Kidney (tissue), 14 donors: ENCODE measurements around the gene TRPC5OS. TPM values are rescaled to one million over a fixed set of nuclear protein-coding genes. Genes with fewer than 3 reads are reported as not detected.

Source experiments
- DNase-seq, 5 donors: peaks; one replicate each; pipeline ENCODE4 v3.0.0-alpha.2; 2013 to 2020
- FAIRE-seq: peaks from 2 replicates; lab custom pipeline; 2012; peaks lifted over from hg19 to GRCh38; lab: Jason Lieb, UNC
- H3K27ac ChIP-seq, 2 donors: one replicate each; pipeline ENCODE4 v1.7.0; 2013; ENCODE audit warnings: low read depth in 2 of 2, low read length in 2 of 2, inconsistent platforms in 1 of 2
- H3K27me3 ChIP-seq: one replicate; pipeline ENCODE4 v1.7.1; 2013; ENCODE audit warnings: low read length, inconsistent platforms; ENCODE audit not compliant: control insufficient read depth, insufficient read depth
- H3K36me3 ChIP-seq, 3 donors: one replicate each; pipeline versions ENCODE4 v1.7.0 to v1.7.1; 2013; ENCODE audit warnings: low read length in 3 of 3, control low read depth in 1 of 3, inconsistent platforms in 1 of 3; ENCODE audit not compliant: insufficient read depth in 3 of 3, control insufficient read depth in 2 of 3
- H3K4me1 ChIP-seq, 3 donors: one replicate each; pipeline versions ENCODE4 v1.7.0 to v1.7.1; 2013; ENCODE audit warnings: low read length in 3 of 3, inconsistent platforms in 1 of 3, low read depth in 1 of 3; ENCODE audit not compliant: control insufficient read depth in 2 of 3, insufficient read depth in 2 of 3
- H3K4me3 ChIP-seq, 3 donors: one replicate each; pipeline versions ENCODE4 v1.7.0 to v1.8.1; 2013; ENCODE audit warnings: low read length in 3 of 3, control low read depth in 1 of 3, inconsistent platforms in 1 of 3
- H3K9ac ChIP-seq, 3 donors: one replicate each; pipeline versions ENCODE4 v1.7.0 to v1.7.1; 2013; ENCODE audit warnings: low read length in 3 of 3, control low read depth in 1 of 3, inconsistent platforms in 1 of 3
- H3K9me3 ChIP-seq, 3 donors: one replicate each; pipeline versions ENCODE4 v1.7.0 to v1.7.1; 2013; ENCODE audit warnings: low read length in 3 of 3, control low read depth in 1 of 3, inconsistent platforms in 1 of 3; ENCODE audit not compliant: control insufficient read depth in 2 of 3, insufficient read depth in 1 of 3
- intact Hi-C: fragments of 100-400 bp; cut with DNase I; formaldehyde crosslinking; loops from one replicate; pipeline ENCODE4 v1.11.1; 2022
- polyA plus RNA-seq: library from polyadenylated mRNA; stranded (reverse); fragments of 350-450 nt; fragmentation: Illumina TruSeq; extraction: RNeasy Lipid Tissue Mini Kit (QIAGEN cat#74804); gene quantifications from one replicate; pipeline ENCODE4 v1.2.3, GENCODE V29; 2014; ENCODE audit warnings: low read depth, low replicate concordance; ENCODE audit not compliant: insufficient read depth
- total RNA-seq: library from RNA; stranded (reverse); fragmentation: NEBNext Ultra II Directional; extraction: Animal tissue kit (Norgen Biotek cat#: 25700); gene quantifications from one replicate; pipeline ENCODE4 v1.2.1, GENCODE V29; 2021
- TF ChIP-seq, protein P1 (sequence below): IDR thresholded peaks from 3 replicates; pipeline ENCODE4 v1.5.1; 2012; ENCODE audit warnings: mild to moderate bottlenecking, moderate library complexity, borderline replicate concordance; ENCODE audit not compliant: insufficient read depth; ENCODE audit errors: extremely low read depth
- donor health status: control.
- donor health status: control.
- donor health status: control.
- donor health status: control.
- donor health status: control.
- donor health status: DM: yes; HTN: yes; CAD: no.
- donor health status: Normal renal cell carcinoma (clear cell type).

TRPC5OS gene
- total and polyA plus RNA-seq, 2 donors from 2014 or later: 0.13 TPM; not detected in 1

DNA sequence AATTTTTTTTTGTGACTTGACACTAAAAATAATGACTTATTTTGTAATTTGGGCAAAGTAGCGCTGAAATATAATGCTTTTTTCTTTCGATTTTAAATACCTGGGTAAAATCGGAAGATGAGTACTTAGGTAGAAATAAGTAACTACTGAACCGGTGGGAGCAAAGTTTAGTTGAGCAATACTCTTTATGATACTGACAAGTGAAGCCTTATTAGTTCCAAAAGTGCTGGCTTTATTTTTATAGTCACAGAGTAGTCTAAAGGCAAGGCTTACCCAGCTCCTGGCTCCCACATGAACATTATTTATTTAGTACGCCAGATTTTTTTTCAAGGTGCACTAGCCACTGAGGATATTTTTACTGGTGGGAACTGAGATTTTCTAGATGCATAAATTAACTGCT, 14.4 kb upstream of the TRPC5OS start:
- no peak overlapping the region for H3K4me3 ChIP-seq
- no peak for FAIRE-seq
- no peaks in the 10 kb centered on the region for H3K9me3 ChIP-seq
- H3K27me3 ChIP-seq: no peaks in the 10 kb centered on the region
- no peak overlapping the region for H3K27ac ChIP-seq
- intact Hi-C loops: no loop called here
- no peak for DNase-seq
- no peaks in the 10 kb centered on the region for H3K4me1 ChIP-seq
- TF ChIP-seq, protein P1, sequence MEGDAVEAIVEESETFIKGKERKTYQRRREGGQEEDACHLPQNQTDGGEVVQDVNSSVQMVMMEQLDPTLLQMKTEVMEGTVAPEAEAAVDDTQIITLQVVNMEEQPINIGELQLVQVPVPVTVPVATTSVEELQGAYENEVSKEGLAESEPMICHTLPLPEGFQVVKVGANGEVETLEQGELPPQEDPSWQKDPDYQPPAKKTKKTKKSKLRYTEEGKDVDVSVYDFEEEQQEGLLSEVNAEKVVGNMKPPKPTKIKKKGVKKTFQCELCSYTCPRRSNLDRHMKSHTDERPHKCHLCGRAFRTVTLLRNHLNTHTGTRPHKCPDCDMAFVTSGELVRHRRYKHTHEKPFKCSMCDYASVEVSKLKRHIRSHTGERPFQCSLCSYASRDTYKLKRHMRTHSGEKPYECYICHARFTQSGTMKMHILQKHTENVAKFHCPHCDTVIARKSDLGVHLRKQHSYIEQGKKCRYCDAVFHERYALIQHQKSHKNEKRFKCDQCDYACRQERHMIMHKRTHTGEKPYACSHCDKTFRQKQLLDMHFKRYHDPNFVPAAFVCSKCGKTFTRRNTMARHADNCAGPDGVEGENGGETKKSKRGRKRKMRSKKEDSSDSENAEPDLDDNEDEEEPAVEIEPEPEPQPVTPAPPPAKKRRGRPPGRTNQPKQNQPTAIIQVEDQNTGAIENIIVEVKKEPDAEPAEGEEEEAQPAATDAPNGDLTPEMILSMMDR: no peak
- H3K36me3 ChIP-seq: no peaks in the 10 kb centered on the region
- no peak overlapping the region for H3K9ac ChIP-seq

DNA sequence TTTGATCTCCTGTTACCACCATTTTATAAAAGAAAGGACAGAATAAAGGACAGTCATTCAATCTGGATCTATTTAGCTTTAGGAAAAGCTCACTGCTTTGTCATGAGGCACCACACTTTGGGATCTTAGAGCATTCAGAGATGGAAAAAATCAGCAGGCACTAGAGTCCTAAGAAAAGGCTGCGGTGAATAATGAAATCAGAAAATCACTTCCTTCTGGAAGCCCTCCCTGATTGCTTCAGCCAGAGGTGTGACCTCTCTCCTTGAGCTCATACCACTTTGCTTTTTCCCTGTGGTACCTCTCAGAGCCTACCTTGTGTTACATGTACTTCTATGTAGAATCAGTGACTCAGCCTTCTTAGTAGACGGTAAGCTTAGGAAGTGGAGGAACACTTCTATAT, 8.7 kb upstream of the TRPC5OS start:
- H3K9ac ChIP-seq: no peak overlapping the region
- no peaks in the 10 kb centered on the region for H3K36me3 ChIP-seq
- TF ChIP-seq, protein P1: no peak
- peaks cover 0 to 4% (median 3%) of the 10 kb centered on the region in 3 donors for H3K4me1 ChIP-seq
- intact Hi-C loops: no loop called here
- DNase-seq: no peak
- no peak overlapping the region for H3K4me3 ChIP-seq
- no peak for FAIRE-seq
- H3K27ac ChIP-seq: no peak overlapping the region
- no peaks in the 10 kb centered on the region for H3K9me3 ChIP-seq
- peaks cover 3% of the 10 kb centered on the region for H3K27me3 ChIP-seq

GRCh38 chrX:111868726-111869638, 7.0 kb upstream of the TRPC5OS start:
- Histone ChIP-seq H3K4me1 (peaks cover 0 to 4% (median 3%) of the 10 kb centered on the region in 3 donors), H3K27ac (peak overlapping the region in 1 of 2 donors; percentile 37), H3K4me3 (no peak overlapping the region), H3K36me3 (no peaks in the 10 kb centered on the region), H3K27me3 (peaks cover 5% of the 10 kb centered on the region), H3K9me3 (no peaks in the 10 kb centered on the region), H3K9ac (no peak overlapping the region)
- no peak for FAIRE-seq
- DNase-seq: peak in 1 of 5 donors; percentile 12
- intact Hi-C loops: no loop called here
- TF ChIP-seq, protein P1: no peak
